DMS 273 (cell line): ENCODE data around the gene CNFN.
A peak's percentile ranks its signal among the peaks of the same experiment; 100 is the strongest.

Source experiments
- DNase-seq: peaks from one replicate; lab custom pipeline; 2025; ENCODE audit not compliant: unreplicated experiment; lab: John Stamatoyannopoulos, UW

The CNFN gene

GRCh38 chr19:42410371-42410770 lies 20.3 kb upstream of the CNFN start:
- DNase-seq: no peak

GRCh38 chr19:42409477-42409876 lies 19.4 kb upstream of the CNFN start:
- DNase-seq: peak; percentile 28

- no peak for DNase-seq
Observed at GRCh38 chr19:42407816-42408175, 17.7 kb upstream of the CNFN start.

GRCh38 chr19:42407085-42407815 lies 17.2 kb upstream of the CNFN start:
- no peak for DNase-seq

- DNase-seq: no peak
Observed at GRCh38 chr19:42406111-42406510, 16.0 kb upstream of the CNFN start.

- no peak for DNase-seq
Observed at GRCh38 chr19:42403586-42403985, 13.5 kb upstream of the CNFN start.

- DNase-seq: no peak
Observed at GRCh38 chr19:42402376-42403116, 12.4 kb upstream of the CNFN start.

- DNase-seq: peak; percentile 88
Observed at GRCh38 chr19:42401365-42402303, 11.5 kb upstream of the CNFN start.

GRCh38 chr19:42400404-42400803 lies 10.3 kb upstream of the CNFN start:
- no peak for DNase-seq

- no peak for DNase-seq
Observed at GRCh38 chr19:42397263-42398166, 7.4 kb upstream of the CNFN start.

- DNase-seq: peak; percentile 99
Observed at GRCh38 chr19:42396381-42397262, 6.5 kb upstream of the CNFN start.

- DNase-seq: no peak
Observed at GRCh38 chr19:42394751-42395150, 4.7 kb upstream of the CNFN start.

- no peak for DNase-seq
Observed at GRCh38 chr19:42392165-42392564, 2.1 kb upstream of the CNFN start.

GRCh38 chr19:42388851-42389489 lies 1.1 kb downstream of the CNFN start:
- DNase-seq: no peak

- DNase-seq: peak; percentile 85
Observed at GRCh38 chr19:42386974-42387707, 3.0 kb downstream of the CNFN start.

- no peak for DNase-seq
Observed at GRCh38 chr19:42380155-42380554, 9.9 kb downstream of the CNFN start.

GRCh38 chr19:42378225-42379215 lies 11.6 kb downstream of the CNFN start:
- peak; percentile 40 for DNase-seq
